ENCODE data around the gene CCDC51. TPM values are rescaled to one million over a fixed set of nuclear protein-coding genes. Genes with fewer than 3 reads are reported as not detected.
A peak's percentile ranks its signal among the peaks of the same experiment; 100 is the strongest.

Gene CCDC51
- total RNA-seq, 1 experiment from 2014 or later = 29.3 TPM

GRCh38 chr3:48400824-48401433, 39.0 kb downstream of the CCDC51 start:
- H3K4me1 ChIP-seq (ENCODE audit: control insufficient read depth in 1 of 2, insufficient read depth in 2 of 2, low read length in 2 of 2) = peaks cover 14 to 39% of the 10 kb centered on the region in 2 experiments
- no peaks in the 10 kb centered on the region for H4K20me1 ChIP-seq (ENCODE audit: insufficient read depth)
- no peaks in the 10 kb centered on the region for H3K9me3 ChIP-seq (ENCODE audit: control insufficient read depth in 1 of 2, insufficient read depth in 1 of 2, low read depth in 1 of 2, low read length in 2 of 2)
- no peak overlapping the region for H3K4me3 ChIP-seq (replicated peaks in 1 of 2; ENCODE audit: low read depth in 1 of 2, low read length in 2 of 2)
- no peaks in the 10 kb centered on the region for H3K27me3 ChIP-seq (ENCODE audit: insufficient read depth, low read length)
- TF ChIP-seq CBX3 (IDR thresholded peaks at IDR 0.05; ENCODE audit: low read depth) (0 out of 2 replicates have a peak, but pooled peaks have one; percentile 63), TCF7L2 (IDR thresholded peaks at IDR 0.05; ENCODE audit: borderline replicate concordance, extremely low read depth, insufficient read depth, insufficient read length) (no peak), EZH2phosphoT487 (IDR thresholded peaks at IDR 0.05; ENCODE audit: borderline replicate concordance) (no peak), RAD21 (IDR thresholded peaks at IDR 0.05; ENCODE audit: low read depth) (peak; percentile 97), CTCF (IDR thresholded peaks at IDR 0.05 in 2 of 3, conservative IDR thresholded peaks at IDR 0.05 in 1 of 3; ENCODE audit: borderline replicate concordance in 1 of 3, insufficient read depth in 1 of 3, low read depth in 2 of 3, low read length in 2 of 3) (peak; percentile 69 to 97 (median 83)), YY1 (IDR thresholded peaks at IDR 0.05; ENCODE audit: extremely low read depth, insufficient replicate concordance, low read depth, low read length) (peak; percentile 7), ZBTB33 (IDR thresholded peaks at IDR 0.05; ENCODE audit: extremely low read depth, insufficient replicate concordance, low read length) (no peak), MAX (IDR thresholded peaks at IDR 0.05) (0 out of 2 replicates have a peak, but pooled peaks have one; percentile 30), ELF1 (IDR thresholded peaks at IDR 0.05; ENCODE audit: borderline replicate concordance, low read depth) (no peak), CEBPB (IDR thresholded peaks at IDR 0.05; ENCODE audit: low read depth) (no peak)
- intact Hi-C loops (cut with micrococcal nuclease) = loop anchor here (1.0 to 2.0 kb wide), 3 partner anchors 35 to 148 kb away; no protein-coding TSS in a partner anchor
- BruUV-seq (replicated peaks) = no TSS peak
- peak; percentile 80 for ATAC-seq
- peaks cover 0 to under 1% of the 10 kb centered on the region in 2 experiments; a peak in 1 of 4 replicates for H3K36me3 ChIP-seq (ENCODE audit: control insufficient read depth in 1 of 2, insufficient read depth in 2 of 2, low read length in 2 of 2)
- no peak overlapping the region; the same call in 1 of the 2 replicates for H3K4me2 ChIP-seq (ENCODE audit: low read length)
- no peaks in the 10 kb centered on the region for H3K79me2 ChIP-seq (ENCODE audit: insufficient read depth, low read length)
- POLR2A ChIA-PET = interaction anchor here (0.9 to 1.7 kb wide), 3 partner anchors 32 to 39 kb away, joined by 4 to 22 read pairs (median 7); partner anchors contain the start of genes CCDC51 and TMA7
- no peak overlapping the region for H3K9ac ChIP-seq (ENCODE audit: low read length)
- peak; percentile 69 for DNase-seq (ENCODE audit: low read depth, low spot score)
- no peak overlapping the region for H2AFZ ChIP-seq (ENCODE audit: low read depth, low read length, poor library complexity, severe bottlenecking)
- CTCF ChIA-PET = interaction anchor here (0.6 to 8.0 kb wide), 27 partner anchors 9 to 621 kb away, joined by 3 to 386 read pairs (median 5); partner anchors contain the start of genes ATRIP, CCDC51, NCKIPSD and NDUFAF3
- no peak overlapping the region for H3K27ac ChIP-seq (ENCODE audit: low read depth, low read length)
- no peaks in the 10 kb centered on the region for H3K9me2 ChIP-seq (ENCODE audit: insufficient read depth)
- RAD21 ChIA-PET (ENCODE audit: low non-redundant PET in 1 of 2, low total read pairs in 2 of 2, uncharacterized antibody in 2 of 2, unreplicated experiment in 2 of 2) = interaction anchor here (0.7 to 4.1 kb wide), 12 partner anchors 32 to 234 kb away, joined by 3 to 59 read pairs (median 5); partner anchors contain the start of gene SLC26A6 (in 1 of the 2)
